GM18519 (cell line): ENCODE measurements around the gene LARP1B.
A peak's percentile ranks its signal among the peaks of the same experiment; 100 is the strongest.
"Not testable (repeated sequence)": the region's sequence is repeated elsewhere in the genome, so short reads cannot be mapped to it uniquely, and the experiment has no call there.

Experiments
- ATAC-seq: cut with Tn5 transposase; IDR thresholded peaks from one replicate; pipeline ENCODE4 v1.9.1; 2021; ENCODE audit warnings: mild to moderate bottlenecking, moderate library complexity; ENCODE audit not compliant: unreplicated experiment, low FRiP score

LARP1B gene

DNA sequence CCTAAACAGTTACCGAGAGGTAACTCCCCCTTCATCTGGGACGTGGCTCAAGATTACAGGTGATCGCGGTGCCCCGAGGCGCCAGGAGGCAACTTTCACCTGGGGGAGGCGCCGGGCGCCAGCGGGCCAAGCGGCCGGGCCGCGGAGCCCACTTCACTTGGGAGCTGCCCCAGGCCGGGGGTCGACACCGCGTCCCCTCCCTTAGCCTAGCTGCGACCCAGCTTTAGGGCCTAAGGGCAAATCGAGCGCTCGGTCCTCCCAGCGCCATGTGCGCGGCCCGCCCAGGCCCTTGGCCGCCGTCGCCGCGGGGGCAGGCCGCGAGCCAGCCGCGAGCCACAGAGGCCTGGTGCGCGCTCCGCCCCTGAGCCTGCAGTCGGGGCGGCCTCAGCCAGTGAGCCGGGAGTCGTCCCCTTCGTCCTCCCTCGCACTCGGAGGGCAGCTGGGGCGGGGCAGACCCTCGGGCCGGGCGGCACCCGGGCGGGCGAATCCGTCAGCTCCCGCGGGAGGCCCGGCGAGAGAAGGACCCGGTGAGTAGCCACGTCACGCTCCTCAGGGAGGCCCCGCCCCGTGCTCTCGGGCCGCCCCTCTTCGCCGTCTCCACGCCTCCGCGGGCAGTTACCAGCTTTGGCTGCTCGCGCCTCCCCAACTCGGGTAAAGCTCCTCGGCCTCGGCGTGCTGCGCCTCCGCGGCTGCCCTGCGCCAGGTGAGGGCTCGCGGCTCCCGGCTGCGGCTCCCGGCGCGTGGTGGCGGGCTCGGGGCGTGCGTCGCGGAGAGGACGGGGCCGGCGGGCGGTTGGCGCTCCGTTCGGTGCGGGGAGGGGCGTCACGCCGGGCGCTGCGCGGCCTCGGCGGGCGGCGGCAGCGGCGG lies at the start of gene LARP1B:
LARP1B (plus strand) TSS at position 614 of the 867 bp plus-strand sequence. CDS start 13,640 bp downstream, outside the sequence.
- peak; percentile 89 for ATAC-seq

DNA sequence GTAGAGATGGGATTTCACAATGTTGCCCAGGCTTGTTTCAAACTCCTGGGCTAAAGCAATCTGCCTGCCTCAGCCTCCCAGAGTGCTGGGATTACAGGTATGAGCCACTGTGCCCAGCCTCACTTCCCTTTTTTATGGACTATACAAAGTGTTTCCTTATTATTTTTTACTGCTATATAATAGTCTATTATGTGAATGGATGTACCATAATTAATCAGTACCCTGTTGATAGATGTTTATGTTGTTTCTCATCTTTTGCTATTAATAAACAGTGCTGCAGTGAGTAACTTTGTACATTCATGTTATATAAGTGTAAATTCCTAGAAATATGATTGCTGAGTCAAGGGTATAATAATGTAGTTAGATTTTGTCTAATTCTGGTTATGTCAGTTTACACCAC lies 35.8 kb upstream of the LARP1B start:
- ATAC-seq = no peak

DNA sequence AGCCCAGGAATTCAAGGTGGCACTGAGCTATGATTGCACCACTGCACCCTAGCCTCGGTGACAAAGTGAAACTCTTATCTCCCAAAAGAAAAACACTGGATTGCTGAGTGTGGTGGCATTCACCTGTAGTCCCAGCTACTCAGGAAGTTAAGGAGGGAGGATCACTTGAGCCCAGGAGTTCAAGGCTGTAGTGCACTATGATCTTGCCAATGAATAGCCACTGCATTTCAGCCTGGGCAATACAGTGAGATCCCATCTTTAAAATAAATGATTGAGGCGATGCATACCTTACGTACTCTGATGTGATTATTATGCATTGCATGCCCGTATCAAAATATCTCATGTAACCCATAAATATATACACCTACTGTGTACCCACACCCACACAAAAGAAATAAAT lies 31.2 kb upstream of the LARP1B start:
- no peak for ATAC-seq

DNA sequence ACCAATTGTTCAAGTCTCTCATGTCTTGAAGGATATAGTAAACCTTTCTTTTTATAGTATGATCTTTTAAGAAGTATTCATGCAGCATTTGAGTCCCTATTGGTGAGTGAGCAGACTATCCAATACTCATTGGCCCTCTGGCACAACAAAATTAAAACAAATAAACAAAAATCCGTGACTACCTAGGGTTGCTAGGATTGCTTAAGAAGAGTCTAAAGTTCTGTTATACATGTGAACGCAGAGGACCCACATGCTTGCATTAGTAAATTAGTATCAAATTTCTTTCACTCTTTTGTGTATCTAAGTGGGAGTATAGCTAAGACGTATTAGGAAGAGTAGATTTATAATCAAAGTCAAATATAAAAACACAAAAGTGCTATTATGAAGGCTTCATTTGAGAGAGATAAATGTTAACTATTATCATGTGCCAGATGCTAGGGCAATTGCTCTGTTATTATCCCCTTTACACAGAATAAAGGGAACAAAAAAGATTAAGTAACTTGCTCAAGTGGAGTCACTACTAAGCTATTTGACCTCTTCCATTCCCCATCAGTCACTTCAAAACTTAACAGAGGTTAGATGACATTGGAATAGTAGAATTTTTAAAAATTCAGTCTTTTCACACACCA lies 29.2 kb upstream of the LARP1B start:
- ATAC-seq = no peak

DNA sequence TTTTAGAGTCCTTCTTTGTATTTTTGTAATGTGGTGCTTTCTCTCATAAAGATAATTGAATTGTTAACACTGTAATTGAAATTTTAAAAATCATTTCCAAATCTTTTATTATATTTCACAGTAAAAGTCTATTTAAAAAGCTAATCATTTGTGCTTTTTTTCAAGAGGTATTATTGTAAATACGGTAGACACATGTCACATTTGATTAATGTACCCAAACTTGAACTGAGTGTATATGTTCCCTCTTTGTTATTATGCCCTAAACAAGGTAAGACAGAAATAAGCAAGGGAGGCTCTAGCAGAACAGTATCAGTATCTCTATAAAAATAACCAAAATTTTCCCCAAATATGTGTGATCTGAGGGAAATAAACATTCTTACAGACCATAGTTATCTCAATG lies 21.5 kb upstream of the LARP1B start:
- no peak for ATAC-seq

DNA sequence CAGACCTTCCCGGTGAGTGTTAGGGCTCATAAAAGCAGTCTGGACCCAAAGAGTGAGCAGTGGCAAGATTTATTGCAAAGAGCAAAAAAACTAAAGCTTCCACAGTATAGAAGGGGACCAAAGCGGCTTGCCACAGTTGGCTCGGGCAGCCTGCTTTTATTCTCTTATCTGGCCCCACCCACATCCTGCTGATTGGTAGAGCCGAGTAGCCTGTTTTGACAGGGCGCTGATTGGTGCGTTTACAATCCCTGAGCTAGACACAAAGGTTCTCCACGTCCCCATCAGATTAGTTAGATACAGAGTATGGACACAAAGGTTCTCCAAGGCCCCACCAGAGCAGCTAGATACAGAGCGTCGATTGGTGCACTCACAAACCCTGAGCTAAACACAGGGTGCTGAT lies 14.1 kb upstream of the LARP1B start:
- not testable (repeated sequence) for ATAC-seq

DNA sequence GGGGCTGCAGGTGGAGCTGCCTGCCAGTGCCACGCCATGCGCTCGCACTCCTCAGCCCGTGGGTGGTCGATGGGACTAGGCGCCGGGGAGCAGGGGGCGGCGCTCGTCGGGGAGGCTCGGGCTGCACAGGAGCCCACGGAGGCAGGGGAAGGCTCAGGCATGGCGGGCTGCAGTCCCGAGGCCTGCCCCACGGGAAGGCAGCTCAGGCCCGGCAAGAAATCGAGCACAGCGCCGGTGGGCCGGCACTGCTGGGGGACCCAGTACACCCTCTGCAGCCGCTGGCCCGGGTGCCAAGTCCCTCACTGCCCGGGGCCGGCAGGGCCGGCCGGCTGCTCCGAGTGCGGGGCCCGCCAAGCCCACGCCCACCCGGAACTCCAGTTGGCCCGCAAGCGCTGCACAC lies 13.6 kb upstream of the LARP1B start:
- ATAC-seq = not testable (repeated sequence)

DNA sequence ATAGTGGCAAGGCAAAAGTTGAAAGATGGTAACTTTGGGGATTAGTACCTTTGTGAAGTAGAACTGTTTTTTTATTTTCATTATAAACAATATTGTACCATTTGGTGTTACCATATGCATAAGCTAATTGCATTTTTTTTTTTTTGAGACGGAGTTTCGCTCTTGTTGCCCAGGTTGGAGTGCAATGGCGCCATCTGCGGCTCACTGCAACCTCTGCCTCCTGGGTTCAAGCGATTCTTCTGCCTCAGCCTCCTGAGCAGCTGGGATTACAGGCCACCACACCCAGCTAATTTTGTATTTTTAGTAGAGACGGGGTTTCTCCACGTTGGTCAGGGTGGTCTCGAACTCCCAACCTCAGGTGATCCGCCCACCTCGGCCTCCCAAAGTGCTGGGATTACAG lies 9.9 kb upstream of the LARP1B start:
- not testable (repeated sequence) for ATAC-seq

DNA sequence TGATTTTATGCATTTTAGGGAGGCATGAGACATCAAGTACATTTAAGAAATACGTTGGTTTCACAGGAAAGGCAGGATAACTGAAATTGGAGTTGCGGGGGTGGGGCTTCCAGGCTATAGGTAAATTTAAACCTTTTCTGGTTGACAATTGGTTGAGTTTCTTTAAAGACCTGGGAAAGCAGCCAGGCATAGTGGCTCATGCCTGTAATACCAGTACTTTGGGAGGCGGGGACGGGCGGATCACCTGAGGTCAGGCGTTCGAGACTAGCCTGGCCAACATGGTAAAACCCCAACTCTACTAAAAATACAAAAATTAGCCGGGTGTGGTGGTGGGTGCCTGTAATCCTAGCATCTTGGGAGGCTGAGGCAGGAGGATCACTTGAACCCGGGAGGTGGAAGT lies 6.2 kb upstream of the LARP1B start:
- ATAC-seq = not testable (repeated sequence)

DNA sequence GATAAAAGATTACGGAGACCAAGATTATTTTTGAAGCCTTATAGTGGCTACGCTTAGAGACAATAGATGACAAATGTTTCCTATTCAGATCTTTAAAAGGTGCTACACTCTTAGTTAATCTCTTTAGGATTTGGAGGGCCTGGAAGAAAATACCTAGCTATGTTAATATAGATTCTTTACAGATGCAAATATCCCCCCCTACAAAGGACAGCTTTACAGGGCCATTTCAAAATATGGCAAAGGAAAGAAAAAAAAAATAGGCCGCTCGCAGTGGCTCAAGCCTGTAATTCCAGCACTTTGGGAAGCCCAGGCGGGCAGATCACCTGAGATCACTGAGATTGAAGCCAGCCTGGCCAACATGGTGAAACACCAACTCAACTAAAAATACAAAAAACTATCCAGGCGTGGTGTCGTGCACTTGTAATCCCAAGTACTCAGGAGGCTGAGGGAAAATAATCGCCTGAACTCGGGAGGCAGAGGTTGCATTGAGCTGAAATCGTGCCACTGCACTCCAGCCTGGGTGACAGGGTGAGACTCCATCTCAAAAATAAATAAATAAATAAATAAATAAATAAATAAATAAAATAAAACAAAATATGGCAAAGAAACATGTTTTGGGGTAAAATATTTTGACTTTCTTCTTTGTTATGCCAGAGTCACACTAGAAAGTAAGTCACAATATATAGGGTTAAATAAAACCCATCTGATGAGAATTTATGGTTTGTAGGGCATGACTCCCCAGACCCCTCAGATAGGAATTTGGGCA lies 5.5 kb upstream of the LARP1B start:
- not testable (repeated sequence) for ATAC-seq

DNA sequence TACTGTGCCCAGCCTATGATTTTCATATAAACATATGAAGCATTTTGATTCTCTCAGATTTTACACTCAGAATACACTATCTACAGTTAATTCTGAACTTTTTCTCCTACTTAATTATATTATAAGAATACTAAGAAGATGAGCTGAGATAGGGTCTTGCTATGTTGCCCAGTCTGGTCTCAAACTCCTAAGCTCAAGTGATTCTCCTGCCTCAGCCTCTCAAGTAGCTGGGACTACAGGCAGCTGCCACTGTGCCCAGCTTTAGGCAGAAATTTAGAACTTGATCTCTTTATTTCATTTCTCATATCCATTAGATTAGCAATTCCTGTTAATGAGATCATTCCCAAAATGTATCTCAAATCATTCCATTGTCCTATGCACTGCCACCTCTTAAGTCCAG lies 4.7 kb upstream of the LARP1B start:
- ATAC-seq = no peak

DNA sequence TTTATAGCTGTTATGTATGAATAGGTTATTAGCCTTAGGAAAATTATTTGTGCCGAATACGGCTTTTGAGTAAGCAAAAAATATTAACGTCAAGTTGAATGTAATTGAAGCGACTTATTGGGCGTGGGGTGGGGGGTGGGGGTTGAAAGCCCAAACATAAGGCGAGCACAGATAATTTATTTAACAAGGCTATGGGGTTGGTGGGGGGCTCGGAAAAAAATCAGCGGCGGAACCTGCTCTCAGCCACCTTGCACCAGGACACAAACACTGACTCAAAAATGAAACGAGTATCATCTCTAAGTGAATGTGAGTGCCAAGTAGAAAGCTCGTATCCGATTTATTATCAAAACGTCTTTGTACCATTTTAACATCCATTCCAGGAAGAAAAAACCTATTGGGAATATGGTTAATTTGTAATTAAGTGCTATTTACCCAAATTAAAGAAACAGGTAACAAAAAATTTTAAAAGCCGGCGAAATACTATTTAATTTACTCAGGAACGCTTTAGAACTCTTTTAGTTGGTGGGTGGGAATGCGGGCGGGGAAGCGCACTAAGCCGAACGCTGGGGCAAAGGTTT lies 902 bp upstream of the LARP1B start:
- no peak for ATAC-seq

DNA sequence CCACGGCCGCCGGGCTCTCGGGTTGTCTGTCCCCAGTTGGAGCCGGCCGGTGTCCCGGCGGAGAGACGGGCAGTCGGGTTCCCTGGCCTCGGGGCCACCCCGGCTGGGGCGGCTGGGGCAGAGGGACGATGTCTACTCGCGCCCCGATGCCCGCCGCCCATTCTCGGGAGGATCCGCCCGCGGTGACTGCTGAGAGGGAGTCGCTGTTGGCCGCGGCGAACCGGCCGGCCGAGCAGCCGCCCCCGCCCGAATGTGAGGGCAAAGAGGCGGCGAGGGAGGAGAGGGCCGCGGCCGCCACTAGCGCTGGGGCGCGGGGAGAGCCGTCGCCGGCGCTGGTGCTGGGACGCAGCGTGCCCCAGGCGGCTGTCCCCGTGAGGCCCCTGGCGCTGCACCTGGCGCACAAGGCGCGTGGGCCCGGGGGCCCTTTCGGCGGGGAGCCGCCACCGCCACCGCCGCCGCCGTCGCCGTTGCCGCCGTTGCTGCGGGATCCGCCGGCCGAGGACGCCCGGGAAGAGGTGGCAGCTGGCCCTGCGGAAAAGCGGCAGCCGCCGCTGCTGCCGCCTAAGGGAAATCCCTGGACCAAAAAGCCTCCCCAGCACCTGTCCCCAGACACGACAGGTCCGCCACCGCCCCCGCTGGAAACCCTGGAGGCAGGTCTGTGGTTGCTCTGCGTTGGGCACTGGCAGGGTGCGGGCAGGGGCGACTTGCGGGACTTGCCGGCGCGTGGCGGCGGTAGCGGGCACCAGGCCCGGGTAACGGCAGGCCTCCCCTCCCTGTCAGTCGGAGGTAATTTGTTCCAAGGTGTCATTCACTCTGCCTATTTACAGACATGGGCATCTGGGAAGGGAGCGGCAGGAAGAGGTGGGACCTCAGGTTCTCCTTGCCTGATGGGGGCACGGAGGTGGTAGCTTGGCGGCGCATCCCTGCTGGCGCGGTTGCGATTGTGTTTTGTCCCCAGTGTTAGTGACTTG lies 739 bp downstream of the LARP1B start:
- peak; percentile 28 for ATAC-seq

DNA sequence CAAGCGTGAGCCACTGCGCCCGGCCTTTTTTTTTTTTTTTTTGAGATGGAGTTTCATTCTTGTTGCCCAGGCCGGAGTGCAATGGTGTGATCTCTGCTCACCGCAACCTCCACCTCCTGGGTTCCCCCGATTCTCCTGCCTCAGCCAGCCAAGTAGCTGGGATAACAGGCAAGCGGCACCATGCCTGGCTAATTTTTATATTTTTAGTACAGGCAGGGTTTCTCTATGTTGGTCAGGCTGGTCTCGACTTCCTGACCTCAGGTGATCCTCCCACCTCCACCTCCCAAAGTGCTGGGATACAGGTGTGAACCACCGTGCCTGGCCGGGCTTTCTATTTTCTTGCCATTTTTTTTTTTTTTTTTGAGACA lies 5.3 kb downstream of the LARP1B start:
- ATAC-seq = not testable (repeated sequence)

DNA sequence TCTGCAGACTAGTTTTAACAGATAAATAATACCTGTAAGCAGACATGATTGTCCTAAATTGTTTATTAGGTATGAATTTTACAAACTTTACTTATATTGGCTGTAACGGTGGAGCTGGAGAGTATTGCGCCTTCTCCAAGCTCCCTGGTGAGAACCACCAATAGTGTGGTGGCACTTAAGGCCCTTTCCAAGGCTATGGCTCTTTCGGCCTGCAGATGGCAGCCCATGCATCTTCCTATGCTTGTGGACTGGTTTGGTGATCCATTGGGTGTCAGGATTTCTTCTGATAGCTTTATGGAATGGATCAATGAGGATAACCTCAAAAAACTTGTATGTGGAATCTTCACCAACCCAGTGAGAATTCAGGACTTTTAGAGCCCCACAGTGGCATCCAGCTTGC lies 7.8 kb downstream of the LARP1B start:
- no peak for ATAC-seq

DNA sequence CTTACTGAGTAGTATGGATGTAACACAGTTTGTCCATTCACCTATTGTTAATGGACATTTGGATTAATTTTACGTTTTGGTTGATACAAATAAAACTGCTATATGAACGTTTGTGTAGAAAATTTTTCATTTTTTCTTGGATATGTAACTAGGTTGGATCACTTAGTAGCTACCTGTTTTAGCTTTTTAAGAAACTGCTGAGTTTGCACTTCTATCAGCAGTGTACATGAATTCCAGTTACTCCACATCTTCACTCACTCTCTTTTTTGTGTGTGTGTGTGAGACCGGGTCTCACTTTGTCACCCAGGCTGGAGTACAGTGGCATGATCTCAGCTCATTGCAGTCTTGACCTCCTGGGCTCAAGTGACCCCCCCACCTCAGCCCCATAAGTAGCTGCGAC lies 15.4 kb downstream of the LARP1B start:
- ATAC-seq = no peak

DNA sequence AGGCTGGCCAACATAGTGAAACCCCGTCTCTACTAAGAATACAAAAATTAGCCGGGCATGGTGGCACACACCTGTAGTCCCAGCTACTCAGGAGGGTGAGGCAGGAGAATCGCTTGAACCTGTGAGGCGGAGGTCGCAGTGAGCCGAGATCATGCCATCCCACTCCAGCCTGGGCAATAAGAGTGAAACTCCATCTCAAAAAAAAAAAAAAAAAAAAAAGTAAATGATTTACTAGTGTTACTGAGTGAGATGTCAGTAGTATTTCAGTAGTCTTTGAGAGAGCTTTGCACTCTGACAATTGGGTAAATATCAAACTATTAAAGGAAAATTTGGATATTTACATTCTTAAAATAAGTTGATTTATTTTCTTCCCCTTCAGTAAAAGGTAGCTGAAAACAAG lies 34.2 kb downstream of the LARP1B start:
- ATAC-seq = not testable (repeated sequence)

DNA sequence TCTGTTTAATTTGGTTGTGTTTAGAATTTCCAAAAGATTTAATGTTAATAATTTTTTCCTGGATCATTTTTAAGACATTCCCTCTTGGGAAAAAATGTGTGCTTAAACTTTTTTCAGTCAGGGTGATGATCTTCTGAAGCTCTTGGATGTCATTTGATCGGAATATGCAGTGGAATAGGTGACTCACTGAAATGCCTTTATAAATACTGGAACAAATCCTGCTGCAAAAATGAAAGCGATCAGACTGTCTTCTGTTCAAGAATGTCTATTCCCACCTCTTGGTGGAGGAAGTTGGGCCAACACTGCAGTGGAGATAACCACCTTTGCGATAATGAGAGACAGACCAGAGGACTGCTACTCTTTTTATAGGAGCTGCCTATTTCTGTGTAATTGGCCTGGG lies 46.7 kb downstream of the LARP1B start:
- no peak for ATAC-seq

DNA sequence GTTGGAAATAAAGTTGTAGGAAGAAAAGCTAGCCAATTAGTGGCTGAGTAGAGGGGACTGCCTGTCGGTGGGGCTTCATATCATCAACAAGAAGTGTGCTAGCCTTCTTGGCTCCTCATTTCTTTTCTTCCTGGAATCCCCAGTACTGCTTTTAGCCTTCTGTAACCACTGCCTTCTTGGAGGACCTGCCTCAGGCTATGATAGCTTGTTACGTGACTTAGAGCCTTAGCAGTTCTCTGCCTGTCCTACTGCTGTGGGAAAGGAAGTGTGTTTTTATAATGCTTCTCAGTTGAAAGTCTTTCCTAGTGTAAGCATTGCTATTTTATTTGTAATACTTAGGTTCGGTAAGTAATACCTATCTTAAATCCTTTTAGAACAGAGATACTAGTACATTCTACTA lies 61.9 kb downstream of the LARP1B start:
- no peak for ATAC-seq

DNA sequence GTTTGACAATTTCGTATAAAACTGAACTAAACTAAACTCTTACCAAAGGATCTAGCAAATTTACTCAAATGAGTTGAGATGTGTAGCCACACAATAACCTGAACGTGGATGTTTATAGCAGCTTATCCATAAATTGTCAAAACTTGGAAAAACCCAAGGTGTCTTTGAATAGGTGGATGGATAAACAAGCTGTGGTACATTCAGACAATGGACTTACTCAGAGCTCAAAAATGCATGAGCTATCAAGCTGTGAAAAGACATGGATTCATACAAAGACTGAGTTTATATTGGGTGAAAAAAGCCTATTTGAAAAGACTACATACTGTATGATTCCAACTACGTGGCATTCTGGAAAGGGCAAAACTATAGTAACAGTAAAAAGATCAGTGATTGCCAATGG lies 69.5 kb downstream of the LARP1B start:
- ATAC-seq = no peak
